GM18507 (cell line): ENCODE data around the gene SLC38A8.

Experiments used
- DNase-seq: peaks from one replicate; pipeline ENCODE4 v3.0.0; 2011; ENCODE audit warnings: low read depth; ENCODE audit not compliant: insufficient read length; ENCODE audit errors: extremely low spot score
- FAIRE-seq: peaks from 2 replicates; lab custom pipeline; 2011; peaks lifted over from hg19 to GRCh38; lab: Jason Lieb, UNC

SLC38A8 gene

GRCh38 chr16:84053237-84053636 lies 10.6 kb upstream of the SLC38A8 start:
- DNase-seq (no peak), FAIRE-seq (no peak)

DNA sequence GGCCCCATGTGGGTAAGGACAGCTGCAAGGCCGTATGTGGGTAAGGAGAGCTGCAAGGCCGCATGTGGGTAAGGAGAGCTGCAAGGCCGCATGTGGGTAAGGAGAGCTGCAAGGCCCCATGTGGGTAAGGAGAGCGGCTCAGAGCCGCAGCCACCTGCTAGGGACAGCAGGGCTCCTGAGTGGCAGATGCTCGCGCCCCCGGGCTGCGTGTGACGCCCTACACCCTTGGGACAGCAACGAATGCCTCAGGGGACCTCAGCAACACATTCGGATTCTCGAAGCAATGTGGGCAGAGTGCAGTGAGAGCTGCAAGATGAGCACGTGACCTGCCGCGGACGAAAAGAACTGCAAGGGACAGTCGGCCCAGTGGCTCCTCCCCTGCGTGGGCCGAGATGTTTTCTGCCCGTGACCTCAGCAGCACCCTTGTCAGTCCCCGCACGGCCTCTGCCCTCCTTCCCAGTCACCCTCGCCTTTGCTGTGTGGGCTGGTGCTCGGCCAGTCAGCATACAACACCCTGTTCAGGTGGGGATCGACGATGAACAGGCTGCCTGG lies 9.6 kb upstream of the SLC38A8 start:
- FAIRE-seq (no peak), DNase-seq (no peak)

GRCh38 chr16:84050316-84050715 lies 7.7 kb upstream of the SLC38A8 start:
- DNase-seq (no peak), FAIRE-seq (no peak)

GRCh38 chr16:84049403-84050060 lies 6.9 kb upstream of the SLC38A8 start:
- FAIRE-seq (no peak), DNase-seq (no peak)

GRCh38 chr16:84048871-84049270 lies 6.3 kb upstream of the SLC38A8 start:
- DNase-seq, result no peak
- FAIRE-seq, result no peak

GRCh38 chr16:84048270-84048669 lies 5.7 kb upstream of the SLC38A8 start:
- DNase-seq, result no peak
- no peak for FAIRE-seq

DNA sequence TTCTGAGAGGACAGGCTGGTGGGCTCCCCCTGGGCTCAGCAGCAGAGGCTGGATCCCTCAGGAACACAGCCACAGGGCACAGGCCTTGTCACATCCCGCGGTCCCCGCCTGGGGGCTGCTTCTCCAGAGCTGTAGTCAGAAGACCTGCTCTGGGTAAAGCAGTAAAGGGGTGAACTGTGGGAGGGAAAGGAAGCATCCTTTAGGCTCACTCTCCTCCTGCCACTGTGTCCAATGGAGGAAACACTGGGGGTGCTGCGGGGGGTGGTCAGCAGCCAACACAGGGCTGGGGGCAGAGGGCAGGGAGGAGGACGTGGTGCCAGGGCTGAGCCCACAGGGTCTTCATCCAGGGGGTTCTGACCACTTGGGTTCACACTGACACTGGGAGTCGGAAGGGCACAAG lies 5.0 kb upstream of the SLC38A8 start:
- DNase-seq (no peak), FAIRE-seq (no peak)

GRCh38 chr16:84047206-84047605 lies 4.6 kb upstream of the SLC38A8 start:
- FAIRE-seq (no peak), DNase-seq (no peak)

DNA sequence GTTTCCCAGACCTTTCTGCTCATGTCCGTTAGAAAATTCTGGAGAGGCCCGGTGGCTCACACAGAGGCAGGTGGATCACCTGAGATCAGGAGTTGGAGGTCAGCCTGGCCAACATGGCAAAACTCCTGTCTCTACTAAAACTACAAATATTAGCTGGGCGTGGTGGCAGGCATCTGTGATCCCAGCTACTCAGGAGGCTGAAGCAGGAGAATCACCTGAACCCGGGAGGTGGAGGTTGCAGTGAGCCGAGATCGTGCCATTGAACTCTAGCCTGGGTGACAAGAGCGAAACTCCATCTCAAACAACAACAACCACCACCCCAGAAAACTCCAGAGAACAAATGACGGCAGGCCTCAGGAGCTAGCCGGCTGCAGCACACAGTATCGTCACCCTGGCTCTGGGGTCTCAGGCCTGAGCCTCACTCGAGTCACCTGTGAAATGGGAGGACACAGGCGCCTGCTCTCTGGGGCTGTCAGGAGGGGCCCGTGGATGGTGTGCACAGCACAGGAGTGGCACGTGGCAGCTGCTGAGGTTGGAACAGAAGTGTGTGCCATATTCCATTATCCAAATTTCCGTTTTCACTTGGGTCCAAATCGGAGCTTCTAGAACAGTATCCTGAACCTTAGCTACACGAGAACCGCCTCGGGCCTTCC lies 3.3 kb upstream of the SLC38A8 start:
- DNase-seq (no peak), FAIRE-seq (no peak)

- DNase-seq, result no peak
- FAIRE-seq, result no peak
These were observed 2.6 kb upstream of the SLC38A8 start for GRCh38 chr16:84045001-84045817.

DNA sequence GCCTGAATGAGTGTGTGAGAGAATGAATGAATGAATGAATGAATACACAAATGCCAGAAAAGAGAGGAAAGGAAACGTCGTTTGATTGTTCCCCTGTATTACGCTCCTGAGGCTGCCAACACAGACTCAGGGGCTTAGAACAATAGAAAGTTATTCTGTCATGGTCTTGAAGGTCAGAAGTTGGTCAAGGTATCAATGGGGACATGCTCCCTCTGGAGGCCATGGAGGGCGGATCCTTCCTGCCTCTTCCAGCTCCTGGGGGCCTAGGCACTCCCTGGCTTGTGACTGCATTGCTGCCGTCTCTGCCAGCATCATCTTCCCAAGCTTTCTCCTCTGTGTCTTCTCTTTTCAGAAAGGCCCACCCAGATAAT lies 1.5 kb upstream of the SLC38A8 start:
- no peak for FAIRE-seq

DNA sequence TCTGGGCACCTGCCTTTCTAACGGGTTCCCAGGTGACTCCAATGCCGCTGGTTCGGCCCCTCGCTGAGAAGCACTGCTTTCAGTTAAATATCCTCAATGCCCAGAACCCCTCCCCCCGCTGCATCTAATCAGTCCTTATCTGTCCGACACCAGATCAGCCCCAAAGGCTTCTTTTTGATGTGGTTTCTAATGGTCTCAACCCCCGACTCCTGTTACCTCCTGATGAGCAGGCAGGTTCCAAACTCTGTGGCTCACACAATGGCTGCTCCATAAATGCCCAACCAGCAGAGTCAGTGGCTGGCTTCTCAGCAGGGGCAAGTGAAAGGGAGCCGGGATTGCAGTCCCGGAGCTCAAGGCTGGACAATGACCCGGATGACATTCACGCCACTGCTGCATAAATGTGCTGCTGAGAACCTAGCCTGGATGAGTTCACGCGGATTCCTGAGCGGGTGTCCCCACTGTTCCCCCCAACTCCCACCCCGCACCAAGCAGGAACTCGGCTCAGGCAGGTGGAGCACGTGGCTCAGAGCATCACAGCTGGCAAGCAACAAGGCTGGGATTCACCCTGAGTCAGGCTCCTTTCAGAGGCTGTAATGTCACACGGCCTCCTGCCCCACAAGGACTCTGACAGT lies 1.0 kb upstream of the SLC38A8 start:
- no peak for DNase-seq
- FAIRE-seq, result no peak

More for the DNA sequence above, 1.5 kb upstream of the SLC38A8 start:
- DNase-seq, result no peak

DNA sequence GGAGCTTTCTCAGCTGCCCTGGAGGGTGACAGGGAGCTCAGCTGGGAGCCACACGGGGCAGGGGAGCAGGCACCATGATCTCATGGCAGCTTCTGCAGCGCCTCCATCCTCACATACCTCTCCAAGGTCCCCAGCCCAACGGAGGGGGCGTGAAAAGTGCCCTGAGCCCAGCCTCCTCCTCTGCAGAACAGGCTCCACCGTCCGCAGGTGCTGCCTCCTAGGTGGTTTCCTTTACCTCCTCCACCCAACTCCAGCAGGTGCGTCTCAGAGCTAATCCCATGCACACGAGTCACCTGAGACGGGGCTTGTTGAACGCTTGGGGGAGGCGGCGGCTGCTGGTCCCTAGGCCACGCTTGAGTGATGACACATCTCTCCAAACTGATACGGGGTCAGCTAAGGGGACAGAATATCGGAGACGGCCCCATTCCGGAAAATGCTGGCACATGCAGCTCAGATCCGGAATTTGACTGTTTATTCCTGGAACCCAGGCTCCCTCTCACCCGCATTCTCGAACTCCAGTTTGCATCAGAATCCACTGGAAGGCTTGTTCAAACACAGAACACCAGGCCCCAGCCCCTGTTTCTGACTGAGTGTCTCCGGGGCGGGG lies 387 bp upstream of the SLC38A8 start:
- no peak for DNase-seq
- FAIRE-seq, result no peak

DNA sequence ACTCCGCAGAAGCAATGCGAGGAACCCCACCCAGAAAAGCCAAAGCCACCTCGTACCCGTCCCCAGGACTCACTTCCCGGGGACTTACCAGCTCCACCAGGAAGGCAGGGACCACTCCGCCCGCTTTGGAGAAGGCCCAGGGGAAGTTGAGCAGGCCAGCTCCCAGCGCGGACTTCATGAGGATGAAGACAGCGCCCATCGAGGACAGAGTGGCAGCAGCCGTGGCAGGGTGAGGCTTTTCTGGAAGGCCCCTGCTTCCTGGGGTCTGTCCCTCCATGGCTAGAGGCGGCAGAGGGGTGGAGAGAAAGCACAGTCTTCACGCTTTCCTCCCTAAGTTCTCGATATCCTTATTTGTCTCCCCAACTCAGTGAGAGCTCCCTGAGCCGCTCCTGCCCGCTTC lies 714 bp downstream of the SLC38A8 start:
- FAIRE-seq, result no peak
- no peak for DNase-seq

DNA sequence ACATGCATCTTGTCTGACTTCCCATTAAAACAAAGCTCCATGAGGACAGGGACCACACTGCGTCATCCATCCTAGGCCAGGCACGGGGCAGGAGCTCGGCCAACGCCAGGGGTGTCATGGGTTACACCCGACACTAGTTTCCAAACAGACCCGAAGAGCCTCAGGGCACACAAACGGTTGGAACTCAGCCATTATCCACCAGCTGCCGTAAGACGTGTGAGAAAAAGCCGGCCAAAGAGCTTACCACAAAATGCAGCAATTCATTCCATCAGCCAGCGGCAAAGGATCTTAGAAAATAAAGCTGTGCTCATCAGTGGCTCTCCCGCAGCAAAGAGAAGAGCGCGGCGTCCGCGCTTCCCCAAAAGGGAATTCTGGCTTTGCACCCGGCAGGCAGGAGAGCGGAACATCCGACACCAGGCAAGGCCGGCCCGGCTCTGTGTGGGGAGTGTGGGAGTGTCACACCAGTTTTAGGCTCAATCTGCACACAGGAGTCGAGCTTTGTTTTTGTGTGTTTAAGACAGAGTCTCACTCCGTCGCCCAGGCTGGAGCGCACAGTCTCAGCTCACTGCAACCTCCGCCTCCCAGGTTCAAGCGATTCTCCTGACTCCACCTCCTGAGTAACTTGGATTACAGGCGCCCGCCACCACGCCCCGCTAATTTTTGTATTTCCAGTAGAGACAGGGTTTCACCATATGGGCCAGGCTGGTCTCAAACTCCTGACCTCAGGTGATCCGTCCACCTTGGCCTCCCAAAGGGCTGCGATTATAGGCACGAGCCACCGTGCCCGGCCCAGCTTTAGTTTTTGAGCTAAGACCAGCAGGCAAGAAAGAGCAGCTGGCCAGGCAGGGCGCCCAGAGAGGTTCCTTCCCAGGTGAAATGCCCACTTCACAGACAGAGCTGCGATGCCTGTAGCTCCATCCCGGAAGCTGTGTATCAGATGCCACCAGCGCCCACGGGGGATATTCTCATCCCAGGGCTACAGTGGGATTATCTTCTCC lies 1.5 kb downstream of the SLC38A8 start:
- no peak for DNase-seq
- FAIRE-seq, result no peak

- FAIRE-seq, result no peak
- DNase-seq, result no peak
These were observed 2.3 kb downstream of the SLC38A8 start for GRCh38 chr16:84040226-84040822.

DNA sequence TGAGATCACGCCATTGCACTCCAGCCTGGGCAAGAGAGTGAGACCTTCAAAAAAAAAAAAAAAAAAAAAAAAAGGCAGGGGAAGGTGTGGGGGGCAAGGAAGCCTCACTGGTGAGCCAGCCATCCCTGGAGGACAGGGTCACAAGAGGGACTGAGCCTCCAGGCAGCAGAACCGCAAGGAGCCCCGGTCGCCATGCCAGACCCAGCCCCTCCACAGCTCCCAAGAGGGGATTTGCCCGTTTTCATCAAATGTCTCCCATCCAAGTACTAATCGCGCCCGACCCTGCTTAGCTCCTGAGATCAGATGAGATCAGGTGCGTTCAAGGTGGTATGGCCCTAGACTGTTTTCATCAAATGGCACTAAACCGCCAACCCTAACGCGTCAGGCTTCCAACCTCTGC lies 2.9 kb downstream of the SLC38A8 start:
- DNase-seq (no peak), FAIRE-seq (no peak)

GRCh38 chr16:84038469-84038868 lies 4.1 kb downstream of the SLC38A8 start:
- no peak for FAIRE-seq
- no peak for DNase-seq
